Type B pancreatic cell (in vitro differentiated cells): ENCODE measurements around the gene NET1. TPM values are rescaled to one million over a fixed set of nuclear protein-coding genes. Genes with fewer than 3 reads are reported as not detected.

Experiments
- DNase-seq: peaks from one replicate; pipeline ENCODE4 v3.0.0; 2021; ENCODE audit warnings: mixed read lengths; ENCODE audit not compliant: unreplicated experiment; ENCODE audit errors: extremely low spot score
- H3K27ac Mint-ChIP-seq: 2 replicates; pipeline ENCODE4 v1.8.0; 2021; ENCODE audit warnings: mild to moderate bottlenecking, mixed read lengths
- H3K27me3 Mint-ChIP-seq: 2 replicates; pipeline ENCODE4 v1.8.0; 2021; ENCODE audit warnings: mixed read lengths
- H3K36me3 Mint-ChIP-seq: 2 replicates; pipeline ENCODE4 v1.8.0; 2021; ENCODE audit warnings: mixed read lengths
- H3K4me1 Mint-ChIP-seq: one replicate; pipeline ENCODE4 v1.8.0; 2021; ENCODE audit warnings: mixed read lengths; ENCODE audit not compliant: unreplicated experiment
- H3K4me3 Mint-ChIP-seq: 2 replicates; pipeline ENCODE4 v1.8.0; 2021; ENCODE audit warnings: mild to moderate bottlenecking, mixed read lengths
- H3K9me3 Mint-ChIP-seq: 2 replicates; pipeline ENCODE4 v1.8.0; 2021; ENCODE audit warnings: mixed read lengths
- CTCF ChIP-seq: fragments of 200-600 bp; sonication (generic); conservative IDR thresholded peaks from 2 replicates; pipeline ENCODE4 v1.5.0; 2021; ENCODE audit warnings: antibody characterized with exemption, mild to moderate bottlenecking
- total RNA-seq: library from RNA; stranded (reverse); gene quantifications from 2 replicates; pipeline ENCODE4 v1.2.1, GENCODE V29; 2021; ENCODE audit warnings: low replicate concordance

Gene NET1
- total RNA-seq, 1 donor from 2014 or later, result 105 TPM

- TF ChIP-seq CTCF, result no peak
- Mint-ChIP-seq H3K4me3 (no peak overlapping the region), H3K9me3 (peaks cover 17% of the 10 kb centered on the region), H3K4me1 (no peaks in the 10 kb centered on the region), H3K27me3 (no peaks in the 10 kb centered on the region), H3K36me3 (peaks cover 39% of the 10 kb centered on the region), H3K27ac (no peak overlapping the region)
- no peak for DNase-seq
These were observed 6.2 kb downstream of the NET1 start for GRCh38 chr10:5418584-5418983.

GRCh38 chr10:5419466-5420094 lies 7.2 kb downstream of the NET1 start:
- H3K36me3 Mint-ChIP-seq, result peaks cover 39% of the 10 kb centered on the region
- DNase-seq, result no peak
- H3K4me1 Mint-ChIP-seq, result peaks cover 1% of the 10 kb centered on the region
- no peak for TF ChIP-seq CTCF
- H3K27ac Mint-ChIP-seq, result no peak overlapping the region
- H3K27me3 Mint-ChIP-seq, result no peaks in the 10 kb centered on the region
- no peak overlapping the region for H3K4me3 Mint-ChIP-seq
- H3K9me3 Mint-ChIP-seq, result peaks cover 17% of the 10 kb centered on the region

- H3K27ac Mint-ChIP-seq, result no peak overlapping the region
- peaks cover 7% of the 10 kb centered on the region for H3K9me3 Mint-ChIP-seq
- H3K4me1 Mint-ChIP-seq, result peaks cover 16% of the 10 kb centered on the region
- no peak overlapping the region for H3K4me3 Mint-ChIP-seq
- H3K27me3 Mint-ChIP-seq, result no peaks in the 10 kb centered on the region
- TF ChIP-seq CTCF, result no peak
- DNase-seq, result no peak
- peaks cover 23% of the 10 kb centered on the region for H3K36me3 Mint-ChIP-seq
These were observed 11.4 kb downstream of the NET1 start for GRCh38 chr10:5423771-5424170.

GRCh38 chr10:5424751-5425150 lies 12.4 kb downstream of the NET1 start:
- TF ChIP-seq CTCF, result no peak
- no peak for DNase-seq
- peaks cover 4% of the 10 kb centered on the region for H3K9me3 Mint-ChIP-seq
- H3K4me1 Mint-ChIP-seq, result peaks cover 16% of the 10 kb centered on the region
- H3K4me3 Mint-ChIP-seq, result no peak overlapping the region
- peaks cover 21% of the 10 kb centered on the region for H3K36me3 Mint-ChIP-seq
- H3K27ac Mint-ChIP-seq, result no peak overlapping the region
- H3K27me3 Mint-ChIP-seq, result no peaks in the 10 kb centered on the region

GRCh38 chr10:5428133-5428532 lies 15.8 kb downstream of the NET1 start:
- Mint-ChIP-seq H3K4me3 (no peak overlapping the region), H3K27ac (no peak overlapping the region), H3K27me3 (no peaks in the 10 kb centered on the region)

More at GRCh38 chr10:5428133-5428532, 15.8 kb downstream of the NET1 start:
- Mint-ChIP-seq H3K36me3 (peaks cover 29% of the 10 kb centered on the region), H3K9me3 (peaks cover 8% of the 10 kb centered on the region), H3K4me1 (peaks cover 16% of the 10 kb centered on the region)
- DNase-seq, result no peak
- TF ChIP-seq CTCF, result no peak
